ENCODE measurements around the gene DDX51. TPM values are rescaled to one million over a fixed set of nuclear protein-coding genes. Genes with fewer than 3 reads are reported as not detected.

The DDX51 gene
- total RNA-seq, 1 donor, result 8.2 TPM

DNA sequence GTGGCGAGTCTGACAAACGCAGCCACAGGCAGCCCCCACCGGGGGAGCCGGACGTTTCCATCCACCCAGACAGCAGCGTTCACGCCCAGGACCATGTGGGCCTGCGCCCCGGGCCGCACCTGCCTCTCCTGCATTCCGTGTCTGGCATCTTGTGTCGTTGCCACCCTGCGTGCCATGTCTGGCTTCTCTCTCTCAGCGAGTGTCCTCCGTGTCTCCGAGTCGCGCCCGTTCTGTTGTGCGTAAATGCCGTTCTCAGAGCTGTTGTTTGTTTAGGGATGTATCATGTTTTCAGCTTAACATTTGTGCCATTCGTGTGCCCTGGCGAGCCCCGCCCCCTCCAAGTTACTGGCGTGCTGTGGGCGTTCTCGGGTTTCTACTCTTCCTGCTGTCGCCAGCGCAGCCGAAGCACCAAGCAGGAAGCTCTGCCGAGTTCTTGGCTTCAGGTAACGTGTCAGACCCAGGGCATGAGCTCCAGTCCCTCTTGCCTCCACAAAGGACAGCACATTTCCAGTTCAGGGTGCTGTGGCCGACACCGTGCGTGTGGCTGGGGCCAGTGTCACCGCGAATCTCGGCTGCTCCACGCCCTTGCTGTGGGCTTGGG, 34.8 kb upstream of the DDX51 start:
- no peak for DNase-seq (ENCODE audit: low read depth)
- TF ChIP-seq, protein P1, sequence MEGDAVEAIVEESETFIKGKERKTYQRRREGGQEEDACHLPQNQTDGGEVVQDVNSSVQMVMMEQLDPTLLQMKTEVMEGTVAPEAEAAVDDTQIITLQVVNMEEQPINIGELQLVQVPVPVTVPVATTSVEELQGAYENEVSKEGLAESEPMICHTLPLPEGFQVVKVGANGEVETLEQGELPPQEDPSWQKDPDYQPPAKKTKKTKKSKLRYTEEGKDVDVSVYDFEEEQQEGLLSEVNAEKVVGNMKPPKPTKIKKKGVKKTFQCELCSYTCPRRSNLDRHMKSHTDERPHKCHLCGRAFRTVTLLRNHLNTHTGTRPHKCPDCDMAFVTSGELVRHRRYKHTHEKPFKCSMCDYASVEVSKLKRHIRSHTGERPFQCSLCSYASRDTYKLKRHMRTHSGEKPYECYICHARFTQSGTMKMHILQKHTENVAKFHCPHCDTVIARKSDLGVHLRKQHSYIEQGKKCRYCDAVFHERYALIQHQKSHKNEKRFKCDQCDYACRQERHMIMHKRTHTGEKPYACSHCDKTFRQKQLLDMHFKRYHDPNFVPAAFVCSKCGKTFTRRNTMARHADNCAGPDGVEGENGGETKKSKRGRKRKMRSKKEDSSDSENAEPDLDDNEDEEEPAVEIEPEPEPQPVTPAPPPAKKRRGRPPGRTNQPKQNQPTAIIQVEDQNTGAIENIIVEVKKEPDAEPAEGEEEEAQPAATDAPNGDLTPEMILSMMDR (IDR thresholded peaks at IDR 0.05; ENCODE audit: insufficient read depth, low read depth, low read length), result no peak
- no peak overlapping the region for H3K4me3 ChIP-seq (ENCODE audit: low read depth, low read length)

DNA sequence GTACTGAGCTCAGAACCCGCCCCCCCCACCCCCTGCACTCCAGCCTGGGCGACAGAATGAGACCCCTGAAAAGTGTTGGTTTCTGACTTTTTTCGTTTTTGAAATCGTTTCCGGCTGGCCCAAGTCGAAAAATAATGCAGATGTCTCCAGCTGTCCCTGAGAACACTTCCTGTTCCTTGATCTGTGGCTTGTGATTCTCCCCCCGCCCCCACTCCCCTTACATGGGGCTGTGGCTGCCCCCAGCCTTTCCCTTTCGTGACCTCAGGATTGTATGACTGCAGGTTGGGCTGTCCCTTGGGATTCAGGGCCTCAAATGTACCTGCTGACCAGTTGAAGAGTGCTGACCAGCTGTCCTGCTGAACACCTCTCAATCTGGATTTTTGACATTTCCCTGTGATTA, 34.2 kb upstream of the DDX51 start:
- H3K4me3 ChIP-seq (ENCODE audit: low read depth, low read length), result no peak overlapping the region
- DNase-seq (ENCODE audit: low read depth), result no peak
- TF ChIP-seq, protein P1 (IDR thresholded peaks at IDR 0.05; ENCODE audit: insufficient read depth, low read depth, low read length), result no peak

DNA sequence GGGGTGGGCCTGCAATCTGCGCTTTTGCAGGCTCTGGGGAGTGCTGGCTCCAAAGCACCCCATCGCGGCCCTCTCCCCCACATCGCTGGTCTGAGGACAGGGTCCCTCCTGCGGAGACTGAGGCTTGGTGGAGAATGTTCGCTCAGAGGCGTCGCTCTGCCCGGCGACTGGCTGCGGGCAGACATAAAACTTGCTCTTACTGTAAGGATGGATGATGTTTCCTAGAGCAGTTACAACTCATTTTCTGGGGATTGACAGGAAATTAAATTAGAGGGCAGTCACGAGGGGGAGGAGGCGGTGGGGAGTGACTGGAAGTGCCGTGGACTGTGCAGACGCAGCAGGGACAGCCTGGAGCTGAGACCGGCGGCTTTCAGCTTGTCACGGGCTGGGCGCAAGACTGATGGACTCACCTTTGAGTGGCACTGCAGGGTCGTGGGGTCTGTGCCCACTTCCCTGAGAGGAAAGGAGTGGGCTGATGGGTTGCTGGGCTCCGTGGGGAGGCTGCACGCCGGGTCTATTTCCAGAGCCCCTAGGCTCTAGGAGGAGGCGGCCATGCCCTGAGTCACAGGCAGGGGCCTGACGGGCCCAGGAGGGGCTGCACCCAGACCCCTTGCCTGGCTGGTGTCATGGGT, 32.9 kb upstream of the DDX51 start:
- DNase-seq (ENCODE audit: low read depth), result no peak
- TF ChIP-seq, protein P1 (IDR thresholded peaks at IDR 0.05; ENCODE audit: insufficient read depth, low read depth, low read length), result no peak
- H3K4me3 ChIP-seq (ENCODE audit: low read depth, low read length), result no peak overlapping the region

DNA sequence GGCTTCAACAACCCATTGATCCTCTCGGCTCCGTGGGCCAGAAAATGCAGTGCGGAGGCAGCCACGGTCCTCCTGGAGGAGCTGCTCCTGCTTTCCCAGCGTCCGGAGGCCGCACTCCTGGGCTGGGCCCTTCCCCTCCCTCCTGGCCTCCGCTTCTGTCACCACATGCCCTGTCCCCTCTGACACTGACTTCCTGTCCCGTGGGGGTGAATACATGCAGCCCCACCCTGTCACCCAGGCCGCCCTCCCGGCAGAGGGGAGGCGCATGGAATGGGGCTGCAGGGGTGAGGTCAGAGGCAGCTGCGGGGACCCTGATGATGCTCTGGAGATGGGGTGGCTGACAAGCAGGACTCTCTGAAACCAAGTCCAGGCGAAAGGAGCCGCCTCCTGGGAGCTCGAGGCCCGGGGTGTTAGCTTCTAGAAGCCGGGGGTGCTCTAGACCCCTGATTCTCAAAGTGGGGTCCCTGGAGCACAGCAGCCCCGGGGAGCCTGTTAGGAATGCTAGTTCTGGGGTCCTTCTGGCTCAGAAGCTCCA, 32.3 kb upstream of the DDX51 start:
- H3K4me3 ChIP-seq (ENCODE audit: low read depth, low read length), result no peak overlapping the region
- DNase-seq (ENCODE audit: low read depth), result no peak
- TF ChIP-seq, protein P1 (IDR thresholded peaks at IDR 0.05; ENCODE audit: insufficient read depth, low read depth, low read length), result no peak

DNA sequence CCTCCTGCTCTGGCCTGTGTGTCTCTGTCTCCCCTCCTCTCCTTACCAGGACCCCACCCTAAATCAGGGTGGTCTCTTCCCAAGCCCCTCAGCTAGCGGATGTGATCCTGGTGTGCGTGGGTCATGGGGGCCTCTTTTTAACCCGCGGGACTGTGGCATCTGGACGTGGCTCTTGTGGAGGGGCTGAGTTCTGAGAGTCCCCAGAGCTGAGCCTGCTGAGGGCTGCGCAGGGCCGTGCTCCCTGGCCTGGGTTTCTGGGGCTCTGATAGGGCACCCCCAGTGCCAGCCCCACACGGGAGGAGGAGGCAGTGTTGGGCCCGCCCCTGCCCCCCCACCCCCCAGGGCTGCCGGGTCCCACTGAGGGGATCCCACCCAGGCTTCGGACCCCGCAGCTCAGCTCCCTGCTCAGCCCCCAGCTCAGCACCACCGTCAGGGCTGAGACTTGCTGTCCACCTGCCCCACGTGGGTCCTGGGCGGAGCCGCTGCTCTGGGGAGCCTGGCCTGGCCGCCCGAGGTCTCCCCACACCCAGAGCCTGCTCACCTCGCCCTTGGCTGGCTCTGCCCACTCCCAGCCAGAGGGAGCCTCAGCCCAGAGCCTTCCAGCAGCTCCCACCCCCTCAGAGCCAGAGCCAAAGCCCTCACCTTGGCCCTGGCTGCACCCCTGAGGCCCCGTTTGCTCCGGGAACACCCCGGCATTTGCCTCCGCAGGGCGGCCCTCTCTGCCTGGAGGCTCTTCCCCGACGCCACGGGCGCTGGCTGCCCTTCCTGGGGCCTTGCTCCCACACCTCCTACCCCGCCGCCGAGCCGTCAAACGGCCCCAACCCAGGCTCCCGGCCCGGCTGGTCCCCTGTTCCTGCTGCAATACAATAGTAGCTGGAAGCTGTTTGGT, 31.6 kb upstream of the DDX51 start:
- DNase-seq (ENCODE audit: low read depth), result no peak
- TF ChIP-seq, protein P1 (IDR thresholded peaks at IDR 0.05; ENCODE audit: insufficient read depth, low read depth, low read length), result no peak
- no peak overlapping the region for H3K4me3 ChIP-seq (ENCODE audit: low read depth, low read length)

DNA sequence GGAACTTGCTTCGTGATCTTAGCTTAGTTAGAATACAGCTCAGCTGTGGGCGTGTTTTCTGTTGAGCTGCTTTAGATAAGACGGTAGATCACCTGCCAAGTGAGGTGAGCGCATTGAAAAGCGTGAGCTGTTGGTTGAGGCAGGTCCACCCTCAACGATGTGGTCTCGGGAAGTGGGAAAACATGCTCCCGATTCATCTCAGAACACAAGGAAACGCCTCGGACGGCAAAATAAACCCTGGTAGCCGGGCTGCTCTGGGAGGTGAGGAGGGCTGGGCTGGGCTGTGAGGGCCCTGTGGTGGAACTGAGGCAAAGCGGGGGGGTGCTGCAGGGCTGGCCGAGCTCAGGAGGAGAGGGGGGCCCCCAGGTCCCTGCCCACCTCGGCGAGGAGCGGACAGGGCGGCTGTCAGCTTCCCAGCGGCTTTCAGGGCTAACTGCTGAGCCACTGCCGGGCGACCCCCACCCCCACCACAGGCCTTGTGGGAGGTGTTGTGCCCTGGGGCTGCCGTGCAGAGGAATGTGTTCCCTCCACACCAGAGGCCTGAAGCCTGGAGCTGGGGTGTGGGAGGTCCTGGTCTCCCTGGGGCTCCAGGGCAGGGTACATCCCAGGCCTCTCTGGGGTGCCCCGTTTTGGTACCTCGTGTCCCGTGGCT, 30.8 kb upstream of the DDX51 start:
- DNase-seq (ENCODE audit: low read depth), result no peak
- TF ChIP-seq, protein P1 (IDR thresholded peaks at IDR 0.05; ENCODE audit: insufficient read depth, low read depth, low read length), result no peak
- no peak overlapping the region for H3K4me3 ChIP-seq (ENCODE audit: low read depth, low read length)

Data from fibroblast of villous mesenchyme (primary cell).